Astrocyte of the cerebellum (primary cell): ENCODE measurements around the gene MMP21.

ENCODE experiments used
- DNase-seq: peaks from one replicate; pipeline ENCODE4 v3.0.0-alpha.2; 2011; ENCODE audit warnings: low read depth
- H3K4me3 ChIP-seq: 2 replicates; pipeline ENCODE4 v1.5.1; 2011; ENCODE audit warnings: mild to moderate bottlenecking, low read depth, low read length, moderate library complexity
- CTCF ChIP-seq: IDR thresholded peaks from 2 replicates; pipeline ENCODE4 v1.5.1; 2012; ENCODE audit warnings: low read length, low read depth, moderate library complexity, mild to moderate bottlenecking; ENCODE audit errors: missing control alignments
- in situ Hi-C: cut with HindIII; loops from 2 replicates; pipeline ENCODE4 v1.10.0; 2017; ENCODE audit warnings: low sequenced_read_pairs

Gene MMP21

DNA sequence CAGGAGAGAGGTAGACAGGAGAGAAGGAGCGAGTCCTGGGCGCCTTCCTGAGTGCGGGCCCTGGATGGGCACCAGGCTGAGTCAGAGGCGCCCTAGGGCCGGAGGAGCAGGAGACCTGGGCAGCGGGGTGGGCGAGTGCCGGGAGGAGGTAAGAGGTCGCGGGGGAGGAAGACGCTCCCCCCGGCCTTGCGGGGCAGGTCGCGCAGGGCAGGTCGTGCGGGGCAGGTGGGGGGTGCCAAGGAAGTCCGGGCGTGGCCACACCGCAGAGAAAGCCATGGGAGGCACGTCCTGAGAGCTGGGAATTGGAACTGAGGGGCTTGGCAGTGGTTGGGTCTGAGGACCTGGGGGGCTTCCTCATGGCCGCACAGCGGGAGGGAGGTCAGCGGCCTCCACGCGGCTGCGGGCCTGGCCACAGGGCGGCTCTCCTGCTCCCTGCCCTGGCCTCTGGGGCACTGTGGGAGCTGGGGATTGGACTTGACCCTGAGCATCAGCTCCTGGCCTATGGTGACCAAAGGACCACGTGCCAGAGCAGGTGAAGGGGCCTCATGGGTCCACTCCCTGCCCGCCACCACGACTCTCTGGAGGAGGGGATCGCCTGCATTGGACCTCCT lies 935 bp downstream of the MMP21 start:
- H3K4me3 ChIP-seq, result no peak overlapping the region
- DNase-seq, result no peak
- in situ Hi-C loops, result no loop called here
- TF ChIP-seq CTCF, result no peak

- TF ChIP-seq CTCF, result no peak
- no peak for DNase-seq
- in situ Hi-C loops, result no loop called here
These were observed 1.7 kb downstream of the MMP21 start for GRCh38 chr10:125773687-125774543.

GRCh38 chr10:125772864-125773180 lies 2.8 kb downstream of the MMP21 start:
- no peak for DNase-seq
- in situ Hi-C loops, result no loop called here
- TF ChIP-seq CTCF, result no peak
- no peak overlapping the region for H3K4me3 ChIP-seq

More at GRCh38 chr10:125773687-125774543, 1.7 kb downstream of the MMP21 start:
- no peak overlapping the region for H3K4me3 ChIP-seq

DNA sequence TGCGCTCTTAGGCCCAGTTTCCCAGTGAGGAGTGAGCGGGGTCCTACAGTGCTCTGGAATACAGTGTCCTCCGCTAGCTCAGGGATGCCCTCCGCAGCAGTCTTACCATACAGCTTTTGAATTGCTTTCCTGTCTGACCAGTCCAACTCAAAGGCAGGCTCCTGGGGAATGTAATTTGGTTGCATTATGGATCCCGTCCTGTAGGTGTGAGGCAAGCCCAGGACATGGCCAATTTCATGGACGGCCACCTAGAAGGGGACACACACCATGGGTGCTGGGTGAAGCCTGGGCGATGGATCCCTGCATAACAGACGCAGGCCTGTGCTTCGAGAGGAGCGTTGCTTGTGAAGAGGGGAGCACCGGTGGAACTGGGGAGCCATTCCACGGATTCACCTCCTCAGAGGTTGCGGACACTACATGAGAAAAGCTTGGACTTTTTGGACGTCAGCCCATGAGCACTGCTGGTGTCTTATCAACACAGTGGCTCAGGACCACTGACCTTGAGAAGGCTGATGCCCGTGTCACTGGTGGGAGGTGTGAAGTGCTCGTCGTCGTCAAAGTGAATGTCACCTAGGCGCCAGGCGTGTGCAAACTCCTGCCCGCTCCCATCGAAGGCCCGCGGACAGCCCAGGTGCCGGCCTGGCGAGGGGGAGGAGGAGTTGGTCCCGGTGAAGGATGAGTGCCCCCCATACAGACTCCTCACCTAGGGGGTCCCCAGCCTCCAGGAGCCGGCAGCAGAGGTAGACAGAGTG lies 3.3 kb downstream of the MMP21 start:
- in situ Hi-C loops, result no loop called here
- DNase-seq, result no peak
- no peak overlapping the region for H3K4me3 ChIP-seq
- no peak for TF ChIP-seq CTCF

- TF ChIP-seq CTCF, result no peak
- no peak overlapping the region for H3K4me3 ChIP-seq
- no peak for DNase-seq
- in situ Hi-C loops, result no loop called here
These were observed 4.8 kb downstream of the MMP21 start for GRCh38 chr10:125770844-125771243.

DNA sequence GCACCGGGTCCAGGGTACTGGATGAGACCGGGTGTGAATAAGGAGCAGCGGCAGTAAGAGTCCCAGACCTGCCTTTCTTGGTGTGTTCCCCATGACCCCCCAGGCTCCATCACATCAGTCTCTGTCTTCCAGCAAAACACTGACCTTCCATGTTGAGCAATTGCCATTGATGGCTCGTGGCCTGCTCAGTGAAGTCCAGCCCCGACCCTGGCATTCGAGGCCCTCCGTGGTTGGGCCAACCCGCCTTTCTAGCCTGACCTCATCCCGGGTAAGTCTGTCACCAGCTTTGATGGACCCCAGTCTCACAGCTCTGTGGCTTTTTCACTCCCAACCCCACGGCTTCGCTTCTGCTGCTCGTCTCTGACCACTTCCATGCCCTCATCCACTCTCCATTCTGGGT lies 6.4 kb downstream of the MMP21 start:
- DNase-seq, result no peak
- in situ Hi-C loops, result no loop called here
- TF ChIP-seq CTCF, result no peak
- no peak overlapping the region for H3K4me3 ChIP-seq
